Skin of body (tissue), 3 donors: ENCODE results near the gene CD6. TPM values are rescaled to one million over a fixed set of nuclear protein-coding genes. Genes with fewer than 3 reads are reported as not detected.
"Not testable (repeated sequence)": the region's sequence is repeated elsewhere in the genome, so short reads cannot be mapped to it uniquely, and the experiment has no call there.

Source experiments
- DNase-seq: peaks from one replicate; lab custom pipeline; 2025; lab: John Stamatoyannopoulos, UW
- small RNA-seq: library from RNA; depleted of rRNA; stranded (forward); fragments of <200 nt; gene quantifications from one replicate; pipeline ENCODE3, GENCODE V24; 2014; ENCODE audit warnings: low replicate concordance
- total RNA-seq: library from RNA; depleted of rRNA; stranded (reverse); fragments of >200 nt; gene quantifications from one replicate; pipeline ENCODE4 v1.2.3, GENCODE V29; 2014

CD6 gene
- total RNA-seq, 1 donor from 2014 or later: 0.39 TPM

GRCh38 chr11:61054927-61055562 lies 83.6 kb downstream of the CD6 start:
- no peak for DNase-seq

DNA sequence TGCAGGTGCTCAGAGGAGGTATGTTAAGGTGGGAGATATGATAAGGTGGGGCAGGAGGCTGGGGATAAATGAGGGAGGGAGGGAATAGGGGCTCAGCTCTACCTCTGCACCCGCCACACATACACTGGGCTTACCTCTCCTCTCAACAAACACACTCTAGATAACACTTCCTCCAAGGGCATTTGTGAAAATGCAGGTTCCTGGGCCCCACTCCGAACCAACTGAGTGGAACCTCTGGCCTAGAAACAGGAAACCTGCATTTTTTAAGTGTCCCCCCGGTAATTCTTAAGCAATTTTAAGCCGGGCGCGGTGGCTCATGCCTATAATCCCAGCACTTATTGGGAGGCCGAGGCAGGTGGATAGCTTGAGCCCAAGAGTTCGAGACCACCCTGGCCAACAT lies 84.3 kb downstream of the CD6 start:
- no peak for DNase-seq

- no peak for DNase-seq
These were observed 85.1 kb downstream of the CD6 start for GRCh38 chr11:61056571-61056970.

GRCh38 chr11:61056981-61057380 lies 85.5 kb downstream of the CD6 start:
- no peak for DNase-seq

GRCh38 chr11:61057615-61058014 lies 86.1 kb downstream of the CD6 start:
- DNase-seq: no peak

GRCh38 chr11:61058583-61059259 lies 87.2 kb downstream of the CD6 start:
- no peak for DNase-seq

DNA sequence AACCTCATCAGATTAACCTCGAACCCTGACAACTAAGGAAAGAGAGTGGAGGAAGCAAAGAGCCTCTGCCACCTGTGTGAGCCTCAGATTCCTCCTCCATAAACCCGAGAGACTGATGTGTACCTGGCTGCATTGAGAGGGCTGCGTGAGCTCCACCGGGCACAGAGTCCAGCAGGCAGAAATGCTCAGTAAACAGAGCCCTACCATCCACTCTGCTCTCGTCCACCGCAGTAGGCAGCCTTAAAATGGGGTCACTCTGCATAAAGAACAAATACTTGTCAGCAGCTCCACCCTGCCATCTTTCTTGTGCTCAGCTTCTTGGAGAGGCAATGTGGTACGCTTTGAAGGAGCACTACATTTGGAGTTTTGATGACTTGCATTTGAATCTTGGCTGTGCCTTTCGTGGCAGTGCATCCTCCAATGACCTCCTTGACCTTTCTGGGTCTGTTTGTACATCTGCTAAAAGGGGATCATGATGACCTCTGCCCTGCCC lies 87.8 kb downstream of the CD6 start:
- DNase-seq: no peak

DNA sequence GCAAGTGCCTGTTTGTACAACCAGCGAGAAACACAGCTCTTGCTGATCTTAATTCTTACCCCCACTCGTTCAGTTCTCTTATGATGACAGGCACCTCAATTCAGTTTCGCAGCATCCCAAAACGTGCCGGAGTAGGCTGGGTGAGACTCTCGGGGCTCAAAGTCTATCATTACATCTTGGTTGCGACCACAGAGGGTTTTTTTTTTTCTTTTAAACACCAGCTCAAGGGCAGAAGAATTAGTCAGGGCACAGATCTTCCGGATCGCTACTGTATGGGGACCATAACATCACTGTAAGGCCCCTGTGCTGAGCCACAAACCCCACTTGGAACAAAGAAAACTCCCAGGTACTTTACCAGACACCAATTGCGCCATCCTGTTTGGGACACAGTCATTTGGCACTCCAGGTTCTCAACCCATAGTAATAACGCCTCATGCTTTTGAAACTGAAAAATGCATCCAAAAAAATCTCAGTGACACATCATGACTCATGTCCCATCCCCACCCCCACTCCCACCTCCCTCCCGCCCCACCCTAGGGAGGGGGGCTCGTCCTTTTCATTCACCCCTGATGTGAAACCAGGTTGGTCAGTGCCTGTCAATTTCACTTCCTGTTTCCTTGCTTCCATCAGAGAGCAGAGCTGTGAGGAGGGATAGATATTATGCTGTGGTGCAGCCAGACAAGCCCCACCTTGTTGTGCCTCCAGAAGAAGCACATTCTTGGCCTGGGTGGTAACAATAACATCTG lies 89.8 kb downstream of the CD6 start:
- no peak for DNase-seq

GRCh38 chr11:61062181-61062930 lies 90.9 kb downstream of the CD6 start:
- DNase-seq: no peak

GRCh38 chr11:61065236-61065635 lies 93.8 kb downstream of the CD6 start:
- DNase-seq: not testable (repeated sequence)

DNA sequence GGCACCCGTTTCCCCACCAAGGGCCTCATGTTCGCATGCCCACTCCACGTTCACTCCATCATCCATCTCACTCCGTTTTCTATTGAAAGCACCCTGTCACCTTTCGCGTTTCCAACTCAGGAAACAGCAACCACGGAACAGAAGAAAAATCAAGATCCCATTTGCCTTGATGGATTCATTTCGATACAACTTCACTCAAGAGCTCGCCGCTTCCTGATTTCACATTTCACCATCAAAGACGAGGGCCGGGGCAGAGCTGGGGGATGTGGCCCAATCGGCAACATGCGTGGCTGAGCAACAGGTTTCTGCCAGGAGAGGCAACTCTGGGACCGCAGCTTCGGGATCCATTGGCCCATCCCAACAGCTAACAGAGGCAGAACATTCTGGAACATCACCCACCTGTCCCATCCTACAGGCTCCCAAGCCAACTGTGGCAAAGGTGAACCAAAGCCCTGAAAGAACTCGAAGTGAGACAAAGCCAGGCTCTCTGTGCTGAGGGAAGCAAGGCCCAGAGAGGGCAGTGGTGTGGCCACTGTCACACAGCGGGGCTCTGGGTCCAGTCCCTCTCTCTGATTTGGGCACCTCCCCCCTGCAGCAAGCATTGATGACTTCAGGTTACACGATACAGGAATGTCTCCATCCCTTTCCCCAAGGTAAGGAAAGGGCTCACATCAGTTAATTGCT lies 94.6 kb downstream of the CD6 start:
- no peak for DNase-seq

DNA sequence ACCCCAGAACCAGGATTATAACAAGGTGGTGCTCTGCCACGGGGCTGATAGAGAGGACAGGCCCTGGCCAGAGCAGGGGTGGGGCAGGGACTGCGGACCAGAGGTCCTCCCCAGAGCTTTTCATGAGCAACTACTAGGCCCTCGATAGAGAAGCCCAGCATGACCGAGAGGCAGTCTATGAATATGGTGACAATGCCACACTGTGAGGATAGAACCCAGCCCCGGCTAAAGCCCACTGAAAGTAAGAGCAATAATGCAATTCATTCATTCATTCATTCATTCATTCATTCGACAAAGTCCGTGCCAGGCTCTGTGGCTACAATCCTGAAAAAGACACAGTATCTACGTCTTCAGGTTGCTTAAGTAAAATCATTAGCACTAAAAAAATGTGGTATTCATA lies 95.2 kb downstream of the CD6 start:
- no peak for DNase-seq

DNA sequence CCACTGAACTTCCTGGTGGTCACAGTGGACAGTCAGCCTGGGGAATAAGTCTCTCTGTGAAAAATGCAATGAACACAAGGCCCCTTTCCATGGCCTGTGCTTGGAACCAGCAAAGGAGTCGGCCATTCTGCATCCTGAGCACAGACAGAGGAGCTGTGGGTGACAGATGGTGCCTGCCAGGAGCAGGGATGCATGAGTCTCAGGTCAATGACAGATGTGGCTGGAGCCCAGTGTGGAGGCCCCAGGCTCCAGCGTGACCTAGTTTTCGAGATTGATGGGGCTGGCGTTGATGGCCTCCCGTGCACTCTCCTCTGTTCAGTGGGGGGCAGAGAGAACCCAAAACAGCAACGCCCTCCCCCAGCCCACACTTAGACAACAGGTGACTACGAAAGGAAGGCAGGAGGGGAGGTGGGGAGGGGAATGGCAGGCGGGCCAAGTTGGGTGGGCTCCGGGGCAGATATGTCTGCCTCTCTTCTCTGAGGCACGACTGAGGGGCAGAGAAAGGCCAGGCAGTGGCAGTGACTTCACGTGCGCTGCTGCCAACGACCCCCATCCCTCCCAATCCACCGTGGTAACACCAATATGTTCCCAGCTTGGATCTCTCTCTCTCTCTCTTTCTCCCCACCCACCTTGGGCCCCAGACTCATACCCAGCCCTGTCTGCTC lies 96.4 kb downstream of the CD6 start:
- DNase-seq: no peak

GRCh38 chr11:61068581-61068980 lies 97.1 kb downstream of the CD6 start:
- DNase-seq: no peak

DNA sequence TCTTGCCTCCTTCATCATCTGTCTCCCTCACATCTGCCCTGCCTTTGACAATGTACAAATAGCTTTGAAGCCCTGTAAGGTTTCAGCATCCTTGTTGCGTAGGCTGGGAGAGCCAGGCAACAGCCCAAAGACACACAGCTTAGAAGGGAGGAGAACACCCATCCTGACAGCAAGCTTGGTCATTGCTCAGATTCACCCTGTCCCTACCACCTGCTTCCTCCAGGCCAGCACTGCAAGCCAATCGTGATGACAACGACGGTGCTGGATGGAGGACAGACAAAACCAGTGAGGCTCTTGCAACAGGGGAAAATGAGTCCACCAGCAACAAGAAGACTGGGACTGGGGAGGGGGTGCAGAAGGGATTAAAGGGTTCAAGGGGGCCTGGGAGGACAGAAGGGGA lies 97.9 kb downstream of the CD6 start:
- DNase-seq: no peak

Small RNA genes within 50 kb of the gene (small RNA-seq; reads per million reads assigned to genes)
- gene RNU6-933P: not detected

Other genes with a start within 250 kb of the CD6 start
- gene MS4A18, start 247.0 kb upstream of the CD6 start, total RNA-seq: not detected
- gene MS4A15, start 214.8 kb upstream of the CD6 start, total RNA-seq: not detected
- gene MS4A10, start 186.3 kb upstream of the CD6 start, total RNA-seq: not detected
- gene CCDC86, start 129.6 kb upstream of the CD6 start, total RNA-seq: 9.8 TPM
- 0.59 TPM for gene PTGDR2, start 115.7 kb upstream of the CD6 start, total RNA-seq
- gene ZP1, start 104.1 kb upstream of the CD6 start, total RNA-seq: 0.49 TPM
- gene PRPF19, start 65.1 kb upstream of the CD6 start, total RNA-seq: 31.7 TPM
- gene TMEM109, start 57.5 kb upstream of the CD6 start, total RNA-seq: 46.7 TPM
- 12.4 TPM for gene TMEM132A, start 47.2 kb upstream of the CD6 start, total RNA-seq
- 8.8 TPM for gene SLC15A3, start 19.5 kb upstream of the CD6 start, total RNA-seq
- gene CD5, start 130.8 kb downstream of the CD6 start, total RNA-seq: 0.20 TPM
- 9.9 TPM for gene VPS37C, start 189.7 kb downstream of the CD6 start, total RNA-seq
- 0.89 TPM for gene PGA3, start 231.8 kb downstream of the CD6 start, total RNA-seq